SK-N-SH (cell line): ENCODE results near the gene CALM1.

Source experiments
- EZH2phosphoT487 ChIP-seq: fragments of 200-600 bp; sonication (generic); IDR thresholded peaks from 2 replicates; pipeline ENCODE4 v1.6.1; 2017; ENCODE audit warnings: low read depth, mixed run types, mild to moderate bottlenecking, antibody characterized with exemption, moderate library complexity, borderline replicate concordance
- POLR2AphosphoS5 ChIP-seq: IDR thresholded peaks from 2 replicates; pipeline ENCODE4 v1.6.1; 2012; ENCODE audit warnings: low read depth, low read length
- RAD21 ChIP-seq: IDR thresholded peaks from 2 replicates; pipeline ENCODE4 v1.6.1; 2012; ENCODE audit warnings: mild to moderate bottlenecking, low read length
- RXRA ChIP-seq: IDR thresholded peaks from 2 replicates; pipeline ENCODE4 v1.4.0; 2012; ENCODE audit warnings: low read depth, mild to moderate bottlenecking, borderline replicate concordance
- SMC3 ChIP-seq: IDR thresholded peaks from 2 replicates; pipeline ENCODE4 v1.6.1; 2012; ENCODE audit warnings: low read depth, low read length, improper control_type of control experiment
- TAF1 ChIP-seq: IDR thresholded peaks from 2 replicates; pipeline ENCODE4 v1.6.1; 2012; ENCODE audit warnings: low read depth, mild to moderate bottlenecking, low read length, moderate library complexity, borderline replicate concordance
- YY1 ChIP-seq: IDR thresholded peaks from 2 replicates; pipeline ENCODE4 v1.4.0; 2012; ENCODE audit warnings: low read depth, mild to moderate bottlenecking
- TF ChIP-seq, protein P1 (sequence below): fragments of 200-600 bp; sonication (generic); IDR thresholded peaks from 2 replicates; pipeline ENCODE4 v1.6.1; 2017; ENCODE audit warnings: antibody characterized with exemption, mild to moderate bottlenecking, moderate library complexity
- TF ChIP-seq, protein P2 (sequence below): IDR thresholded peaks from 2 replicates; pipeline ENCODE4 v1.4.0; 2012; ENCODE audit warnings: low read depth

GRCh38 chr14:90454041-90455000 lies 57.5 kb downstream of the CALM1 start:
- TF ChIP-seq RAD21: peak; percentile 37; the same call in 1 of the 2 replicates
- TF ChIP-seq YY1: no peak
- peak; percentile 28; the same call in 1 of the 2 replicates for TF ChIP-seq SMC3
- TF ChIP-seq, protein P1, sequence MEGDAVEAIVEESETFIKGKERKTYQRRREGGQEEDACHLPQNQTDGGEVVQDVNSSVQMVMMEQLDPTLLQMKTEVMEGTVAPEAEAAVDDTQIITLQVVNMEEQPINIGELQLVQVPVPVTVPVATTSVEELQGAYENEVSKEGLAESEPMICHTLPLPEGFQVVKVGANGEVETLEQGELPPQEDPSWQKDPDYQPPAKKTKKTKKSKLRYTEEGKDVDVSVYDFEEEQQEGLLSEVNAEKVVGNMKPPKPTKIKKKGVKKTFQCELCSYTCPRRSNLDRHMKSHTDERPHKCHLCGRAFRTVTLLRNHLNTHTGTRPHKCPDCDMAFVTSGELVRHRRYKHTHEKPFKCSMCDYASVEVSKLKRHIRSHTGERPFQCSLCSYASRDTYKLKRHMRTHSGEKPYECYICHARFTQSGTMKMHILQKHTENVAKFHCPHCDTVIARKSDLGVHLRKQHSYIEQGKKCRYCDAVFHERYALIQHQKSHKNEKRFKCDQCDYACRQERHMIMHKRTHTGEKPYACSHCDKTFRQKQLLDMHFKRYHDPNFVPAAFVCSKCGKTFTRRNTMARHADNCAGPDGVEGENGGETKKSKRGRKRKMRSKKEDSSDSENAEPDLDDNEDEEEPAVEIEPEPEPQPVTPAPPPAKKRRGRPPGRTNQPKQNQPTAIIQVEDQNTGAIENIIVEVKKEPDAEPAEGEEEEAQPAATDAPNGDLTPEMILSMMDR: no peak
- TF ChIP-seq TAF1: peak; percentile 73; the same call in 1 of the 2 replicates
- TF ChIP-seq, protein P2, sequence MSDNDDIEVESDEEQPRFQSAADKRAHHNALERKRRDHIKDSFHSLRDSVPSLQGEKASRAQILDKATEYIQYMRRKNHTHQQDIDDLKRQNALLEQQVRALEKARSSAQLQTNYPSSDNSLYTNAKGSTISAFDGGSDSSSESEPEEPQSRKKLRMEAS: no peak
- TF ChIP-seq RXRA: no peak
- TF ChIP-seq POLR2AphosphoS5: peak; percentile 69; the same call in 1 of the 2 replicates
- no peak for TF ChIP-seq EZH2phosphoT487
